PC-3 (cell line): ENCODE results near the gene BCAS1. TPM values are rescaled to one million over a fixed set of nuclear protein-coding genes. Genes with fewer than 3 reads are reported as not detected.
A peak's percentile ranks its signal among the peaks of the same experiment; 100 is the strongest.

Source experiments
- ATAC-seq: fragments of 200-7000 bp; cut with Tn5 transposase; 2 replicates; pipeline ENCODE4 v1.9.1; 2020; ENCODE audit warnings: mild to moderate bottlenecking, moderate library complexity
- BruUV-seq: library from RNA; stranded (reverse); fragments of 400-500 nt; replicated peaks from 2 replicates; lab custom pipeline; 2021; lab: Mats Ljungman, UMichigan
- CTCF ChIA-PET: fragments of 300-600 bp; sonication (Branson Sonifier 250); formaldehyde crosslinking; loops from one replicate; lab custom pipeline; 2022; ENCODE audit warnings: antibody characterized with exemption; lab: Charles Lee
- POLR2A ChIA-PET: fragments of 300-600 bp; sonication (Branson Sonifier 250); formaldehyde crosslinking; loops from one replicate; lab custom pipeline; 2022; ENCODE audit warnings: antibody characterized with exemption; ENCODE audit not compliant: unreplicated experiment; lab: Charles Lee
- DNase-seq: peaks from one replicate; pipeline ENCODE4 v3.0.0-alpha.2; 2015
- H2AFZ ChIP-seq: fragments of 300-600 bp; sonication (generic); 2 replicates; pipeline ENCODE4 v1.6.0; 2016; ENCODE audit warnings: antibody characterized with exemption, low read length
- H3F3A ChIP-seq: fragments of 300-600 bp; sonication (generic); one replicate; pipeline ENCODE4 v1.6.0; 2017; ENCODE audit warnings: antibody characterized with exemption, low read length, control low read depth, mild to moderate bottlenecking; ENCODE audit not compliant: unreplicated experiment
- H3K27ac ChIP-seq: fragments of 300-600 bp; sonication (generic); 2 replicates; pipeline ENCODE4 v1.5.1; 2016; ENCODE audit warnings: mild to moderate bottlenecking, low read length
- H3K27me3 ChIP-seq: fragments of 300-600 bp; sonication (generic); 2 replicates; pipeline ENCODE4 v1.6.1; 2016; ENCODE audit warnings: low read length, mixed read lengths
- H3K36me3 ChIP-seq: fragments of 300-600 bp; sonication (generic); 2 replicates; pipeline ENCODE4 v1.6.1; 2016; ENCODE audit warnings: low read depth, mixed run types, low read length, mixed read lengths
- H3K4me1 ChIP-seq: fragments of 300-600 bp; sonication (generic); 2 replicates; pipeline ENCODE4 v1.5.1; 2016; ENCODE audit warnings: low read length; ENCODE audit not compliant: insufficient read depth
- H3K4me2 ChIP-seq: fragments of 300-600 bp; sonication (generic); 2 replicates; pipeline ENCODE4 v1.6.0; 2016; ENCODE audit warnings: low read length
- H3K4me3 ChIP-seq: fragments of 300-600 bp; sonication (generic); 2 replicates; pipeline ENCODE4 v1.5.1; 2016; ENCODE audit warnings: mild to moderate bottlenecking, low read length, mixed read lengths
- H3K79me2 ChIP-seq: fragments of 300-600 bp; sonication (generic); 2 replicates; pipeline ENCODE4 v1.6.1; 2017; ENCODE audit warnings: low read length, mixed read lengths
- H3K9ac ChIP-seq: fragments of 300-600 bp; sonication (generic); 2 replicates; pipeline ENCODE4 v1.6.0; 2016; ENCODE audit warnings: mild to moderate bottlenecking, low read length
- H3K9me2 ChIP-seq: fragments of 300-600 bp; sonication (generic); replicated peaks from 2 replicates; pipeline ENCODE4 v1.6.1; 2016; ENCODE audit warnings: mixed run types, low read length, mixed read lengths
- H3K9me3 ChIP-seq: fragments of 300-600 bp; sonication (generic); 2 replicates; pipeline ENCODE4 v1.6.1; 2016; ENCODE audit warnings: low read length, mixed read lengths
- H4K20me1 ChIP-seq: fragments of 300-600 bp; sonication (generic); 2 replicates; pipeline ENCODE4 v1.6.1; 2016; ENCODE audit warnings: low read length, mixed read lengths
- EZH2 ChIP-seq: fragments of 300-600 bp; sonication (generic); IDR thresholded peaks from one replicate; pipeline ENCODE4 v1.6.1; 2017; ENCODE audit warnings: antibody characterized with exemption, mild to moderate bottlenecking, low read length; ENCODE audit not compliant: unreplicated experiment
- EZH2phosphoT487 ChIP-seq: fragments of 300-600 bp; sonication (generic); IDR thresholded peaks from 2 replicates; pipeline ENCODE4 v1.6.1; 2018; ENCODE audit warnings: mild to moderate bottlenecking, antibody characterized with exemption, low read length, borderline replicate concordance
- intact Hi-C: fragments of 100-400 bp; cut with micrococcal nuclease; formaldehyde crosslinking; loops from 2 replicates; pipeline ENCODE4 v1.9.0; 2023
- total RNA-seq: library from RNA; depleted of rRNA; stranded (reverse); fragments of >200 nt; gene quantifications from 2 replicates; pipeline ENCODE4 v1.2.3, GENCODE V29; 2014
- TF ChIP-seq, protein P1 (sequence below): fragments of 300-600 bp; sonication (generic); conservative IDR thresholded peaks from 2 replicates; pipeline ENCODE4 v1.5.1; 2017; ENCODE audit warnings: antibody characterized with exemption, low read depth, mild to moderate bottlenecking, low read length

BCAS1 gene
- total RNA-seq, 1 experiment from 2014 or later: 0.18 TPM

DNA sequence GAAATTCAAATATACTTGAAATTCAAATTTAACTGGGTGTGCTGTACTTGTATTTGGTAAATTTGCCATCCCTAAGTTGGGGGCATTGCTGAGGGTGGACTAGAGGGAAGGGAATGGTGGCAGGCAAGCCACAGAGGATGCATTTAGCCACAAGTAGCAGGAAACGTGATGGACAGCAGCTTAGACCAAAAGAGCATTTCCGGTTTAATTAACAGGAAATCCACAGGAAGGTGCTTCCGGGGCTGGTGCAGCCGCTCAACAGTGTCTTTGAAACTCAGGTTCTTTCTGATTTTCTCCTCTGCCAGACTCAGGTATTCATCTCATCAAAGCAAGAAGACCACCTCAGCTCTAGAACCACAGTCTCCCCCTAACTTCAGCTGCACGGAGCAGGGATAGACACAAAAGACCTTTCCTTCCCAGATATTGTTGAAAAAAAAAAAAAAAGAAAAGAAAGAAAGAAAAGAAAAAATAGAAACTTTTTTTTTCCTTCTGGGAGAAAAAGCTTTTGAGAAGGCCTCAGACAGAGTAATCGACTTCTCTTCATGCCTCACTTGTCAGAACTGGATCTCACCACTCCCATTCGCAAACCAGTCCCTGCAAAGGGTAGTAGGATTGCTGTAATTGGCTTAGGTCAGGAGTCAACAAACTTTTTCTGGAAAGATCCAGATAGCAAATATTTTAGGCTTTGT is 8.0 kb upstream of the BCAS1 start:
- ATAC-seq (no peak), DNase-seq (no peak)
- H3K9me3 ChIP-seq: no peaks in the 10 kb centered on the region
- ChIA-PET POLR2A (no interaction called here), CTCF (interaction anchor here (0.6 kb wide), 1 partner anchor 17 kb away, joined by 5 read pairs; no protein-coding TSS in a partner anchor)
- H3F3A ChIP-seq: no peaks in the 10 kb centered on the region
- H3K4me1 ChIP-seq: no peaks in the 10 kb centered on the region
- no peaks in the 10 kb centered on the region for H3K36me3 ChIP-seq
- H3K79me2 ChIP-seq: no peaks in the 10 kb centered on the region
- BruUV-seq: no TSS peak
- no peak overlapping the region for H3K4me2 ChIP-seq
- no peaks in the 10 kb centered on the region for H3K27me3 ChIP-seq
- no peak overlapping the region for H3K27ac ChIP-seq
- no peak overlapping the region for H3K4me3 ChIP-seq
- no peaks in the 10 kb centered on the region for H4K20me1 ChIP-seq
- no peak overlapping the region for H2AFZ ChIP-seq
- H3K9me2 ChIP-seq: no peaks in the 10 kb centered on the region; the same call in 1 of the 2 replicates
- H3K9ac ChIP-seq: no peak overlapping the region
- TF ChIP-seq EZH2 (no peak), EZH2phosphoT487 (no peak)
- TF ChIP-seq, protein P1, sequence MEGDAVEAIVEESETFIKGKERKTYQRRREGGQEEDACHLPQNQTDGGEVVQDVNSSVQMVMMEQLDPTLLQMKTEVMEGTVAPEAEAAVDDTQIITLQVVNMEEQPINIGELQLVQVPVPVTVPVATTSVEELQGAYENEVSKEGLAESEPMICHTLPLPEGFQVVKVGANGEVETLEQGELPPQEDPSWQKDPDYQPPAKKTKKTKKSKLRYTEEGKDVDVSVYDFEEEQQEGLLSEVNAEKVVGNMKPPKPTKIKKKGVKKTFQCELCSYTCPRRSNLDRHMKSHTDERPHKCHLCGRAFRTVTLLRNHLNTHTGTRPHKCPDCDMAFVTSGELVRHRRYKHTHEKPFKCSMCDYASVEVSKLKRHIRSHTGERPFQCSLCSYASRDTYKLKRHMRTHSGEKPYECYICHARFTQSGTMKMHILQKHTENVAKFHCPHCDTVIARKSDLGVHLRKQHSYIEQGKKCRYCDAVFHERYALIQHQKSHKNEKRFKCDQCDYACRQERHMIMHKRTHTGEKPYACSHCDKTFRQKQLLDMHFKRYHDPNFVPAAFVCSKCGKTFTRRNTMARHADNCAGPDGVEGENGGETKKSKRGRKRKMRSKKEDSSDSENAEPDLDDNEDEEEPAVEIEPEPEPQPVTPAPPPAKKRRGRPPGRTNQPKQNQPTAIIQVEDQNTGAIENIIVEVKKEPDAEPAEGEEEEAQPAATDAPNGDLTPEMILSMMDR: no peak
- intact Hi-C loops: no loop called here

DNA sequence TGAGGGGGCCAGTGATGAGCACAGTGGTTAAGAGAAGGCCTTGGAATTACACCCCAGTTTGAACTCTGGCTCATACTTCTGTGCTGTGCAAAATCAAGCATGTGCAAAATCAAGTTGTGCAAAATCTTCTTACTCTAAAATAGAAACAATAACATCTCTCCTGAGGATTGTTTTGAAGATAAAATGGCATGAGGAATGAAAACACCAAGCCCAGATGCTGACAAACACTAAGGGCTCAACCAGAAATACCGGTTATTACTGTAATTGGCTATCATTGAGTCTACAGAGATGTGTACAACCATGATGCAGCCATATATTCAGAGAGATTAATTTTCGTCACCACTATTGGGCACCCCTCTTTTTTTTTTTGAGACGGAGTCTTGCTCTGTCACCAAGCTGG is 5.9 kb upstream of the BCAS1 start:
- Histone ChIP-seq H2AFZ (no peak overlapping the region), H3K36me3 (no peaks in the 10 kb centered on the region), H3K4me3 (no peak overlapping the region), H3K27me3 (no peaks in the 10 kb centered on the region), H4K20me1 (no peaks in the 10 kb centered on the region), H3K9ac (no peak overlapping the region), H3K4me2 (no peak overlapping the region), H3K9me2 (no peaks in the 10 kb centered on the region; the same call in 1 of the 2 replicates), H3K27ac (no peak overlapping the region), H3F3A (no peaks in the 10 kb centered on the region), H3K79me2 (no peaks in the 10 kb centered on the region), H3K9me3 (no peaks in the 10 kb centered on the region), H3K4me1 (no peaks in the 10 kb centered on the region)
- BruUV-seq: no TSS peak
- DNase-seq (peak; percentile 57), ATAC-seq (no peak)
- no peak for TF ChIP-seq EZH2phosphoT487
- no peak for TF ChIP-seq EZH2
- TF ChIP-seq, protein P1: no peak
- POLR2A ChIA-PET: no interaction called here
- intact Hi-C loops: no loop called here
- CTCF ChIA-PET: no interaction called here

DNA sequence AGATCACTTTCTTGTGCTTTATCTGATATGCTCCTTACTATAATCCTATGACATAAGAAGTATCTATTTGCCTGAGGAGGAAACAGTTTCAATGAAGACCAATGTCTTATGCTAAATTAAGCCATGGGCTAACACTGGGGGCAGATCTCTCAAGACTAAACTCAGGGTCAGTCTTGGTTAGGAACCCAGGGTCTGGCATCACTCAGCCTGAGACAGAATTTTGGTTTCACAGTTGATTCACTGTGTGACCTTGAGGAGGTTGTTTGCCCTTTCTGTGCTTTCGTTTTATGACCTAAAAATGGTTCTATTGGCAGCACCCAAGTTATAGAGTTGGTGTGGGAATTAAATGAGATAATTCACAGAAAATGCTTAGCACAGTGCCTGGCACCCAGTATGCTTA is 4.9 kb upstream of the BCAS1 start:
- no peaks in the 10 kb centered on the region for H3K79me2 ChIP-seq
- no peak overlapping the region for H3K27ac ChIP-seq
- H4K20me1 ChIP-seq: no peaks in the 10 kb centered on the region
- DNase-seq (no peak), ATAC-seq (no peak)
- TF ChIP-seq, protein P1: no peak
- no peak for TF ChIP-seq EZH2
- no peak for TF ChIP-seq EZH2phosphoT487
- no peaks in the 10 kb centered on the region for H3K27me3 ChIP-seq
- intact Hi-C loops: no loop called here
- ChIA-PET POLR2A (no interaction called here), CTCF (no interaction called here)
- H3K4me3 ChIP-seq: no peak overlapping the region
- H3K9me2 ChIP-seq: no peaks in the 10 kb centered on the region; the same call in 1 of the 2 replicates
- no TSS peak for BruUV-seq
- H3K9me3 ChIP-seq: no peaks in the 10 kb centered on the region
- H2AFZ ChIP-seq: no peak overlapping the region
- H3K4me1 ChIP-seq: peaks cover 5% of the 10 kb centered on the region
- no peak overlapping the region for H3K9ac ChIP-seq
- H3K36me3 ChIP-seq: no peaks in the 10 kb centered on the region
- no peak overlapping the region for H3K4me2 ChIP-seq
- no peaks in the 10 kb centered on the region for H3F3A ChIP-seq
